ENCODE measurements around the gene KCNC4.

DNA sequence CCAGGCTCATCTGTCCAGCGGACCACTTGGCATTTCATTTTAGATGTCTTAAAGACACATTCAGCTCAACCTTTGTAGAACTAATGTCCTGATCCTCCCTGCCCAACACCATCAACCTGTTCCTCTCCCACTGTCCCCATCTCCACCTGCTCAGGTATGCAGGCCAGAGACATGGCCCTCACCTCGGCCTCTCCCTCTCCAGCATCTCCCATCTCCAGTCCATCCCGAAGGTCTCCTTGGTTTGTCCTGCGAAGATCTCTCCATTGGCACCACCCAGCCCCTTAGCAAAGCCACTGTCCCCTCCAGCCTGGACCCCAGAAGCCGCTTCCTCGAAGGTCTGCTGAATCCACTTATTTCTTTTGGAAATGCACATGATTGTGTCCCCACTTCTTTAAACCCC is 20.9 kb upstream of the KCNC4 start:
- TF ChIP-seq CTCF (IDR thresholded peaks at IDR 0.05) (no peak), POLR2A (IDR thresholded peaks at IDR 0.05) (no peak)

All from thyroid gland (tissue), 4 donors.